T follicular helper cell (primary cell): ENCODE results near the gene NPAS2.

Experiments used
- DNase-seq: peaks from one replicate; pipeline ENCODE4 v3.0.0-alpha.2; 2020; ENCODE audit warnings: low read depth

The NPAS2 gene

GRCh38 chr2:100941646-100942240 lies 121.8 kb downstream of the NPAS2 start:
- no peak for DNase-seq

- no peak for DNase-seq
Observed at GRCh38 chr2:100944617-100945432, 124.9 kb downstream of the NPAS2 start.

- no peak for DNase-seq
Observed at GRCh38 chr2:100945433-100945740, 125.4 kb downstream of the NPAS2 start.

- DNase-seq, result no peak
Observed at GRCh38 chr2:100945930-100946607, 126.1 kb downstream of the NPAS2 start.

- no peak for DNase-seq
Observed at GRCh38 chr2:100948942-100949811, 129.2 kb downstream of the NPAS2 start.

- DNase-seq, result no peak
Observed at GRCh38 chr2:100952512-100952911, 132.6 kb downstream of the NPAS2 start.

GRCh38 chr2:100953406-100954043 lies 133.6 kb downstream of the NPAS2 start:
- DNase-seq, result no peak

GRCh38 chr2:100954044-100954420 lies 134.1 kb downstream of the NPAS2 start:
- DNase-seq, result no peak

- no peak for DNase-seq
Observed at GRCh38 chr2:100955226-100955625, 135.3 kb downstream of the NPAS2 start.

- no peak for DNase-seq
Observed at GRCh38 chr2:100956081-100956480, 136.1 kb downstream of the NPAS2 start.

GRCh38 chr2:100957996-100958653 lies 138.2 kb downstream of the NPAS2 start:
- DNase-seq, result no peak

GRCh38 chr2:100959225-100959880 lies 139.4 kb downstream of the NPAS2 start:
- DNase-seq, result no peak

- no peak for DNase-seq
Observed at GRCh38 chr2:100960688-100961087, 140.7 kb downstream of the NPAS2 start.

GRCh38 chr2:100962366-100963025 lies 142.6 kb downstream of the NPAS2 start:
- no peak for DNase-seq

- DNase-seq, result no peak
Observed at GRCh38 chr2:100963026-100963375, 143.1 kb downstream of the NPAS2 start.

- no peak for DNase-seq
Observed at GRCh38 chr2:100964222-100964621, 144.3 kb downstream of the NPAS2 start.

GRCh38 chr2:100964681-100965169 lies 144.8 kb downstream of the NPAS2 start:
- no peak for DNase-seq

- DNase-seq, result no peak
Observed at GRCh38 chr2:100965596-100965995, 145.7 kb downstream of the NPAS2 start.

GRCh38 chr2:100967716-100968115 lies 147.8 kb downstream of the NPAS2 start:
- no peak for DNase-seq
